ENCODE data around the gene ARHGEF16. TPM values are rescaled to one million over a fixed set of nuclear protein-coding genes. Genes with fewer than 3 reads are reported as not detected.

The ARHGEF16 gene
- total RNA-seq, 1 donor from 2014 or later = 10.6 TPM

DNA sequence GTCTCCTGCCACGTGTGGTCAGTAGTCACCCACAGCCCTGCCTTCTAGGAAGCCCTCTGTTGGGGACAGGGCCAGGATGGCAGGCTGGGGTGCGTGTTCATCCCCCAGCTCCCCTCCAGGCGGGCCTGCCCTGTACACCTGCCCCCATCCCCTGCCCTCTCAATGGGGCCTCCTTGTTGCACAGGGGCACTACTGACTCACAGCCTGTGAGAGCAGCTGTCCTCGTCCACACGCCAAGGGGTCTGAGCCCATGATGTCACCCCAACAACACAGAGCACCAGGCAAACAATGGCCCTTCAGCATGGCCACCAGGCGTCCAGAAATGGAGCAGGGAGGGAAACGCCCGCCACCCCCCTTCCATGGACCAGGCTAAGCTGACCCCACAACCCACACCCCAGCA is 64.3 kb downstream of the ARHGEF16 start:
- Histone ChIP-seq H3K27me3 (ENCODE audit: low read depth) (no peaks in the 10 kb centered on the region), H3K4me3 (no peak overlapping the region), H3K9me3 (no peaks in the 10 kb centered on the region), H3K4me1 (no peaks in the 10 kb centered on the region), H3K36me3 (peaks cover 31% of the 10 kb centered on the region), H3K27ac (no peak overlapping the region)
- no peak for DNase-seq
- no peak for ATAC-seq
- no peak for TF ChIP-seq CTCF (IDR thresholded peaks at IDR 0.05)
- intact Hi-C loops (cut with DNase I) = no loop called here

GRCh38 chr1:3519301-3519885 is 64.9 kb downstream of the ARHGEF16 start:
- no peaks in the 10 kb centered on the region for H3K27me3 ChIP-seq (ENCODE audit: low read depth)
- no peaks in the 10 kb centered on the region for H3K9me3 ChIP-seq
- no peak for TF ChIP-seq CTCF (IDR thresholded peaks at IDR 0.05)
- intact Hi-C loops (cut with DNase I) = no loop called here
- H3K36me3 ChIP-seq = peaks cover 31% of the 10 kb centered on the region
- no peak overlapping the region for H3K4me3 ChIP-seq
- no peaks in the 10 kb centered on the region for H3K4me1 ChIP-seq
- no peak for ATAC-seq
- H3K27ac ChIP-seq = no peak overlapping the region
- DNase-seq = no peak

- Histone ChIP-seq H3K27ac (no peak overlapping the region), H3K4me3 (no peak overlapping the region), H3K9me3 (no peaks in the 10 kb centered on the region), H3K4me1 (no peaks in the 10 kb centered on the region), H3K36me3 (peaks cover 31% of the 10 kb centered on the region), H3K27me3 (ENCODE audit: low read depth) (no peaks in the 10 kb centered on the region)
- intact Hi-C loops (cut with DNase I) = no loop called here
- no peak for DNase-seq
- TF ChIP-seq CTCF (IDR thresholded peaks at IDR 0.05) = no peak
- no peak for ATAC-seq
These were observed 66.2 kb downstream of the ARHGEF16 start for GRCh38 chr1:3520419-3521378.

DNA sequence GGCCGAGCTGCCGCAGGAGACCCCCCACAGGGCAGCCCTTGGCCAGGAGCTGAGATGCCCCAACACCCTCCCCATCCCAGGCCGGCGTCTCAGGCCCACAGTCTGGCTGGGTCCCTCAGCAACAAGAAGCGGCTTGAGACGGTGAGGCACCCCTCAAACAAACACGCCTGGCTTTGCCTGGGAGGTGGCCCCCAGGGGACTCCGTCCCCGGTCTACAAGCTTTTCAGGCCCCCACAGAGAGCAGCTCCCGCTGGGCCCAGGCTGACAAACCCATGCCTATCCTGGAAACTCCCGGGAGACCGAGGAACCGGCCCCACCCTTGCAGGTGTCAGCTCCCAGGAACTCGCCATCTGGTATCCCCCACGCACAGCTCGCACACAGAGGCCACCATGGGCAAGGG is 67.0 kb downstream of the ARHGEF16 start:
- no peak for TF ChIP-seq CTCF (IDR thresholded peaks at IDR 0.05)
- H3K27me3 ChIP-seq (ENCODE audit: low read depth) = no peaks in the 10 kb centered on the region
- H3K9me3 ChIP-seq = no peaks in the 10 kb centered on the region
- intact Hi-C loops (cut with DNase I) = no loop called here
- H3K36me3 ChIP-seq = peaks cover 31% of the 10 kb centered on the region
- no peak overlapping the region for H3K4me3 ChIP-seq
- no peaks in the 10 kb centered on the region for H3K4me1 ChIP-seq
- DNase-seq (no peak), ATAC-seq (no peak)
- H3K27ac ChIP-seq = no peak overlapping the region

DNA sequence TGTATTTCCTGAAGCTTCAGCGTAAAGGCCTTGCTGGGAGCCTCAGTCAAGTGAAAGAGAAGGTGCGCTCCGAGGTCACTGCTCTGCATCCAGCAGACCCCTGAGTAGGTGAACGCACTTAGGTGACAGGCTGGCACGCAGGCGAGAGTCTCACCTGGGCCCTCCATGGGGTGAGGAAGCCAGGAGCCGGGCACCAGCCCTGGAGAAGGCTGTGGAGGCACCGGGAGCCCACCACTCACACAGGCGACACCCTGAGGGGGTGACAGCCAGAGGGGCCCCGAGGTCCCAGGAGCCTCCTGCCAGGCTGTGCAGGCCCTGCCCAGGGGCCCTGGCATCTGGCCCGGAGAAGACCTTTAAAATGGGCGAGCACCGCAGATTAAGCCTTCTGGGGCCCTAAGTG is 67.6 kb downstream of the ARHGEF16 start:
- H3K36me3 ChIP-seq = peaks cover 31% of the 10 kb centered on the region
- no peaks in the 10 kb centered on the region for H3K27me3 ChIP-seq (ENCODE audit: low read depth)
- no peaks in the 10 kb centered on the region for H3K4me1 ChIP-seq
- no peaks in the 10 kb centered on the region for H3K9me3 ChIP-seq
- TF ChIP-seq CTCF (IDR thresholded peaks at IDR 0.05) = no peak
- DNase-seq (no peak), ATAC-seq (no peak)
- intact Hi-C loops (cut with DNase I) = no loop called here
- no peak overlapping the region for H3K4me3 ChIP-seq
- H3K27ac ChIP-seq = no peak overlapping the region
